CD4-positive, alpha-beta T cell (primary cell): Measurements from ENCODE around the gene NSUN6. TPM values are rescaled to one million over a fixed set of nuclear protein-coding genes. Genes with fewer than 3 reads are reported as not detected.

Experiments used
- ATAC-seq: fragments of 200-7000 bp; cut with Tn5 transposase; one replicate; pipeline ENCODE4 v1.10.0; 2022; ENCODE audit warnings: mild to moderate bottlenecking; ENCODE audit not compliant: poor library complexity
- CTCF ChIA-PET: fragments of 350-600 bp; sonication (Branson Sonifier 250); formaldehyde crosslinking; loops from one replicate; lab custom pipeline; 2021; ENCODE audit warnings: antibody characterized with exemption, inconsistent platforms; lab: Charles Lee
- POLR2A ChIA-PET: fragments of 350-600 bp; sonication (Branson Sonifier 250); formaldehyde crosslinking; loops from one replicate; lab custom pipeline; 2021; ENCODE audit warnings: antibody characterized with exemption, inconsistent platforms; lab: Charles Lee
- DNase-seq, 14 experiments: peaks; one replicate each; pipeline ENCODE4 v3.0.0-alpha.2; 2013 to 2020; ENCODE audit warnings: mixed read lengths in 2 of 14
- H3K27ac ChIP-seq, 2 donors: one replicate each; pipeline versions ENCODE4 v1.5.1 to v1.7.0; 2013; ENCODE audit warnings: low read length in 2 of 2, low read depth in 1 of 2, mild to moderate bottlenecking in 1 of 2
- H3K27me3 ChIP-seq, 2 experiments: 1 replicate in 1 of 2; 2 replicates in 1 of 2; pipeline versions ENCODE4 v1.6.1 to v1.7.0; 2013; ENCODE audit warnings: low read length in 2 of 2, control low read depth in 1 of 2, mild to moderate bottlenecking in 1 of 2, moderate library complexity in 1 of 2; ENCODE audit not compliant: insufficient read depth in 2 of 2, control insufficient read depth in 1 of 2
- H3K36me3 ChIP-seq: one replicate; pipeline ENCODE4 v1.6.1; 2013; ENCODE audit warnings: low read length, control low read depth; ENCODE audit not compliant: insufficient read depth
- H3K4me1 ChIP-seq: one replicate; pipeline ENCODE4 v1.6.1; 2013; ENCODE audit warnings: low read length, control low read depth; ENCODE audit not compliant: insufficient read depth
- H3K4me3 ChIP-seq: one replicate; pipeline ENCODE4 v1.5.1; 2013; ENCODE audit warnings: mild to moderate bottlenecking, low read length, moderate library complexity
- H3K9me3 ChIP-seq, 2 experiments: 1 replicate in 1 of 2; 2 replicates in 1 of 2; pipeline versions ENCODE4 v1.6.1 to v1.7.0; 2013; ENCODE audit warnings: low read length in 2 of 2, mild to moderate bottlenecking in 2 of 2, control low read depth in 1 of 2, moderate library complexity in 1 of 2; ENCODE audit not compliant: control insufficient read depth in 1 of 2, insufficient read depth in 1 of 2
- H3K27ac Mint-ChIP-seq: one replicate; pipeline ENCODE4 v1.8.0; 2020; ENCODE audit warnings: mixed read lengths
- H3K27me3 Mint-ChIP-seq: one replicate; pipeline ENCODE4 v1.8.0; 2021; ENCODE audit warnings: mixed read lengths
- H3K36me3 Mint-ChIP-seq: one replicate; pipeline ENCODE4 v1.8.0; 2021; ENCODE audit warnings: low read depth, mixed read lengths
- H3K4me1 Mint-ChIP-seq: one replicate; pipeline ENCODE4 v1.8.0; 2021; ENCODE audit warnings: low read depth, mixed read lengths
- H3K4me3 Mint-ChIP-seq: one replicate; pipeline ENCODE4 v1.8.0; 2020; ENCODE audit warnings: mild to moderate bottlenecking, mixed read lengths
- H3K9me3 Mint-ChIP-seq: one replicate; pipeline ENCODE4 v1.8.0; 2020; ENCODE audit warnings: mixed read lengths
- intact Hi-C, 2 experiments: fragments of 100-400 bp; cut with DNase I in 1 of 2; cut with micrococcal nuclease in 1 of 2; formaldehyde crosslinking; loops; one replicate each; pipeline versions ENCODE4 v1.15.1 to v1.9.0; 2023 to 2025; cut with DNase I, micrococcal nuclease
- total RNA-seq, 174 experiments: library from RNA in 2 of 174; stranded (reverse) in 2 of 174; gene quantifications; one replicate each; pipeline ENCODE4 v1.2.3 and lab custom pipeline; 2021 to 2026
- TF ChIP-seq, protein P1 (sequence below): fragments of 200-600 bp; IDR thresholded peaks from one replicate; pipeline ENCODE4 v1.8.0; 2022; ENCODE audit warnings: antibody characterized with exemption, mild to moderate bottlenecking

The NSUN6 gene
- total RNA-seq, 2 experiments from 2014 or later: 22.9 to 27.2 TPM

- peak; percentile 93 for ATAC-seq
- Mint-ChIP-seq H3K36me3 (peaks cover 27% of the 10 kb centered on the region), H3K4me1 (peaks cover 50% of the 10 kb centered on the region), H3K27ac (peak within 1 kb of the TSS; percentile 100), H3K4me3 (peak within 1 kb of the TSS; percentile 100), H3K9me3 (no peaks in the 10 kb centered on the region), H3K27me3 (no peaks in the 10 kb centered on the region)
- H3K4me3 ChIP-seq: peak within 1 kb of the TSS; percentile 79
- no peaks in the 10 kb centered on the region for H3K27me3 ChIP-seq
- TF ChIP-seq, protein P1, sequence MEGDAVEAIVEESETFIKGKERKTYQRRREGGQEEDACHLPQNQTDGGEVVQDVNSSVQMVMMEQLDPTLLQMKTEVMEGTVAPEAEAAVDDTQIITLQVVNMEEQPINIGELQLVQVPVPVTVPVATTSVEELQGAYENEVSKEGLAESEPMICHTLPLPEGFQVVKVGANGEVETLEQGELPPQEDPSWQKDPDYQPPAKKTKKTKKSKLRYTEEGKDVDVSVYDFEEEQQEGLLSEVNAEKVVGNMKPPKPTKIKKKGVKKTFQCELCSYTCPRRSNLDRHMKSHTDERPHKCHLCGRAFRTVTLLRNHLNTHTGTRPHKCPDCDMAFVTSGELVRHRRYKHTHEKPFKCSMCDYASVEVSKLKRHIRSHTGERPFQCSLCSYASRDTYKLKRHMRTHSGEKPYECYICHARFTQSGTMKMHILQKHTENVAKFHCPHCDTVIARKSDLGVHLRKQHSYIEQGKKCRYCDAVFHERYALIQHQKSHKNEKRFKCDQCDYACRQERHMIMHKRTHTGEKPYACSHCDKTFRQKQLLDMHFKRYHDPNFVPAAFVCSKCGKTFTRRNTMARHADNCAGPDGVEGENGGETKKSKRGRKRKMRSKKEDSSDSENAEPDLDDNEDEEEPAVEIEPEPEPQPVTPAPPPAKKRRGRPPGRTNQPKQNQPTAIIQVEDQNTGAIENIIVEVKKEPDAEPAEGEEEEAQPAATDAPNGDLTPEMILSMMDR: no peak
- peaks cover 3% of the 10 kb centered on the region for H3K36me3 ChIP-seq
- peak within 1 kb of the TSS; percentile 94 to 97 for H3K27ac ChIP-seq
- intact Hi-C loops: loop anchor here (1.0 to 10.0 kb wide), 5 partner anchors 8 to 1224 kb away; partner anchors contain the start of genes NSUN6 (in 2 of the 2) and STAM (in 1 of the 2)
- ChIA-PET POLR2A (interaction anchor here (0.9 to 2.8 kb wide), 8 partner anchors 10 to 1842 kb away, joined by 3 to 27 read pairs (median 4); partner anchors contain the start of genes NSUN6, RSU1 and STAM), CTCF (interaction anchor here (1.2 kb wide), 1 partner anchor 11 kb away, joined by 3 read pairs; no protein-coding TSS in a partner anchor)
- H3K4me1 ChIP-seq: peaks cover 19% of the 10 kb centered on the region
- DNase-seq: peak; percentile 91 to 99 (median 96)
- H3K9me3 ChIP-seq: no peaks in the 10 kb centered on the region
Observed at GRCh38 chr10:18659125-18659818, 7.9 kb upstream of the NSUN6 start, which contains the start of gene ARL5B. Gene ARL5B (plus strand): TSS chr10:18659431. CDS start chr10:18659638, 207 bp downstream.

DNA sequence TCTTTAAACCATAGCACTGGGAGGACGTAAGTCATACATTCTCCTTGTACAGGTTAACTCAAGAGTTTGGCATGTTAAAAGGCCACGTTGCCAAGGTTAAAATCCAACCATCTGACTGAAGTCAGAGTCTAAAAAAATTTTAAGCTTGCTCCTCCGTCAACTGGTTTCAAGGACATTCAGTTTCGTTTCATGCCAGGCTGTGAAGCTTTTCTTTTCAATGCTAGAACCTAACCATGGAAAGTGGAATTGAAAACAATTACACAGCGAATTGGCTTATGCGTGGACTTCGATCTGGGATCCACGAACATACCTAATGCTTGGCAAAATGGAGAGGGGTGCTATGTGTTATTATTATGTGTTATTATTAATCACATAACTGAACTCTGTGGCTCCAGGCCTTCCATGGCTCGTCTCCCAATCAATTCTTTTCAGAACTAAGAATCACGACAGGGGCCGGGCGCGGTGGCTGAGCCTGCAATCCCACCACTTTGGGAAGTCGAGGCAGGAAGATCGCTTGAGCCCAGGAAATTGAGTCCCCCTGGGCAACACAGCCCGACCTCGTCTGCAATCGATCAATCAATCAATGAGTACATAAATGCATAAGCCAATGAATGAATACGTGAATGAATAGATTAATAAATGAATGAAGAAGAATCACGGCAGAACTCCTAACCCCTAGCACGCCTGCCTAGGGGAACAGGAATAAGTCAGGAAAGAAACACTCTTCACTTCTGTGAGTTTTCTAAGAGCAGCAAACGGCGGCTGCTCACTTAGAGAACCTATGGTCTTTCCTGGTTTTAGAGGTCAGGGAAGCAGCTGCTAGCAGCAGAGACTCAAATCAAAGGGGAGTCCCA lies 7.1 kb upstream of the NSUN6 start:
- peak overlapping the region; percentile 100 for H3K27ac Mint-ChIP-seq
- ChIA-PET CTCF (interaction anchor here (1.2 kb wide), 1 partner anchor 10 kb away, joined by 3 read pairs; no protein-coding TSS in a partner anchor), POLR2A (interaction anchor here (0.9 to 2.8 kb wide), 6 partner anchors 9 to 1841 kb away, joined by 3 to 27 read pairs (median 6); partner anchors contain the start of genes NSUN6, RSU1 and STAM)
- H3K36me3 ChIP-seq: peaks cover 4% of the 10 kb centered on the region
- DNase-seq: peak in 4 of 14 experiments; percentile 8 to 56 (median 36)
- H3K9me3 ChIP-seq: no peaks in the 10 kb centered on the region
- no peaks in the 10 kb centered on the region for H3K27me3 Mint-ChIP-seq
- intact Hi-C loops: loop anchor here (1.0 to 10.0 kb wide), 5 partner anchors 7 to 1224 kb away; partner anchors contain the start of genes NSUN6 (in 2 of the 2) and STAM (in 1 of the 2)
- H3K27me3 ChIP-seq: no peaks in the 10 kb centered on the region
- no peaks in the 10 kb centered on the region for H3K9me3 Mint-ChIP-seq
- peak overlapping the region; percentile 100 for H3K4me3 Mint-ChIP-seq
- TF ChIP-seq, protein P1: no peak
- H3K36me3 Mint-ChIP-seq: peaks cover 31% of the 10 kb centered on the region
- peak overlapping the region; percentile 94 to 97 for H3K27ac ChIP-seq
- H3K4me3 ChIP-seq: peak overlapping the region; percentile 79
- ATAC-seq: no peak
- H3K4me1 Mint-ChIP-seq: peaks cover 46% of the 10 kb centered on the region
- H3K4me1 ChIP-seq: peaks cover 16% of the 10 kb centered on the region

GRCh38 chr10:18656724-18657123 lies 5.3 kb upstream of the NSUN6 start:
- DNase-seq (no peak), ATAC-seq (no peak)
- no peak overlapping the region for H3K27ac Mint-ChIP-seq

More at GRCh38 chr10:18656724-18657123, 5.3 kb upstream of the NSUN6 start:
- no peaks in the 10 kb centered on the region for H3K27me3 Mint-ChIP-seq
- Histone ChIP-seq H3K4me1 (peaks cover 16% of the 10 kb centered on the region), H3K36me3 (peaks cover 4% of the 10 kb centered on the region), H3K27ac (no peak overlapping the region), H3K9me3 (no peaks in the 10 kb centered on the region), H3K4me3 (no peak overlapping the region), H3K27me3 (no peaks in the 10 kb centered on the region)
- H3K9me3 Mint-ChIP-seq: no peaks in the 10 kb centered on the region
- peaks cover 39% of the 10 kb centered on the region for H3K36me3 Mint-ChIP-seq
- peak overlapping the region; percentile 51 for H3K4me3 Mint-ChIP-seq
- peaks cover 42% of the 10 kb centered on the region for H3K4me1 Mint-ChIP-seq
- POLR2A ChIA-PET: no interaction called here
- TF ChIP-seq, protein P1: no peak
- CTCF ChIA-PET: no interaction called here
- intact Hi-C loops: loop anchor here (5.0 to 10.0 kb wide), 3 partner anchors 74 to 1222 kb away; partner anchors contain the start of gene STAM (in 1 of the 2)
